ENCODE measurements around the gene SLC30A7.
"Not testable (repeated sequence)": the region's sequence is repeated elsewhere in the genome, so short reads cannot be mapped to it uniquely, and the experiment has no call there.

The SLC30A7 gene, protein sequence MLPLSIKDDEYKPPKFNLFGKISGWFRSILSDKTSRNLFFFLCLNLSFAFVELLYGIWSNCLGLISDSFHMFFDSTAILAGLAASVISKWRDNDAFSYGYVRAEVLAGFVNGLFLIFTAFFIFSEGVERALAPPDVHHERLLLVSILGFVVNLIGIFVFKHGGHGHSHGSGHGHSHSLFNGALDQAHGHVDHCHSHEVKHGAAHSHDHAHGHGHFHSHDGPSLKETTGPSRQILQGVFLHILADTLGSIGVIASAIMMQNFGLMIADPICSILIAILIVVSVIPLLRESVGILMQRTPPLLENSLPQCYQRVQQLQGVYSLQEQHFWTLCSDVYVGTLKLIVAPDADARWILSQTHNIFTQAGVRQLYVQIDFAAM

GRCh38 chr1:100895540-100896480, at the start of gene SLC30A7:
Gene SLC30A7, plus strand, starts transcription at chr1:100896090. Its CDS starts 173 bp downstream, at chr1:100896263.
- TF ChIP-seq, protein P1, sequence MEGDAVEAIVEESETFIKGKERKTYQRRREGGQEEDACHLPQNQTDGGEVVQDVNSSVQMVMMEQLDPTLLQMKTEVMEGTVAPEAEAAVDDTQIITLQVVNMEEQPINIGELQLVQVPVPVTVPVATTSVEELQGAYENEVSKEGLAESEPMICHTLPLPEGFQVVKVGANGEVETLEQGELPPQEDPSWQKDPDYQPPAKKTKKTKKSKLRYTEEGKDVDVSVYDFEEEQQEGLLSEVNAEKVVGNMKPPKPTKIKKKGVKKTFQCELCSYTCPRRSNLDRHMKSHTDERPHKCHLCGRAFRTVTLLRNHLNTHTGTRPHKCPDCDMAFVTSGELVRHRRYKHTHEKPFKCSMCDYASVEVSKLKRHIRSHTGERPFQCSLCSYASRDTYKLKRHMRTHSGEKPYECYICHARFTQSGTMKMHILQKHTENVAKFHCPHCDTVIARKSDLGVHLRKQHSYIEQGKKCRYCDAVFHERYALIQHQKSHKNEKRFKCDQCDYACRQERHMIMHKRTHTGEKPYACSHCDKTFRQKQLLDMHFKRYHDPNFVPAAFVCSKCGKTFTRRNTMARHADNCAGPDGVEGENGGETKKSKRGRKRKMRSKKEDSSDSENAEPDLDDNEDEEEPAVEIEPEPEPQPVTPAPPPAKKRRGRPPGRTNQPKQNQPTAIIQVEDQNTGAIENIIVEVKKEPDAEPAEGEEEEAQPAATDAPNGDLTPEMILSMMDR (IDR thresholded peaks at IDR 0.05) = no peak
- TF ChIP-seq ZFX (IDR thresholded peaks at IDR 0.05; ENCODE audit: borderline replicate concordance) = no peak
- H3K27ac ChIP-seq = peak within 1 kb of the TSS; percentile 98

DNA sequence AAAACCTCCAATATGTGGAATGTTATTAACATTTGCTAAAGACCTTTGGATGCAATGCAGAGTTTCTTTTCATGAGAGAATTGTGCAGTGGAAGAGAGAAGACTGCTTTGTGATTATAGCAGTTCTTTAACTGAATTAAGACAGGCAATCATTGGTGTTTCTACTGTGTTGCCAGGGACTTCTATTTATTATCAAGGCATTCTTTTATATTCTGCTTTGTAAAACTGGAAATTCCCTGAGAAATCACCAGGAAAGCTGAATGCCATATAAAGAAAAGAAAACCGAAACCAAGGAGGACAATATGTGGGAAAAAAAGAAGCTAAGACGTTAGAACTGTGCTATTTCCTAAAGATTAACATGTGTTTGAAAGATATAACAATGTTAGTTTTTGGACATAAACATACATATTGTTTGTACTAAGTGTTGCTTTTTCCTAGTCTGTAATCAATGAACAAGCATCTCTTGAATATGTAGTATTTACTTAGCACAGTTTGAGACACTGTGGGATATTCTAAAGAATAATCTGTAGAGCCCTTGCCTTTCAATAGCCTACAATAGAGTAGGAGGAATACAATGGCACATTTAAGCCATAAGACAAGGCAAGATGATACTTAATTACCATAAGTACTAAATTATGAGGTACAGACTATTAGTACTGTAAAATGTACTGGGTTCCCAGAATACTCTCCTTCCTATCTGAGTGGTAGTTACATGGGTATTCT, 48.4 kb upstream of the SLC30A7 start:
- TF ChIP-seq, protein P1 (IDR thresholded peaks at IDR 0.05) = no peak
- no peak for TF ChIP-seq ZFX (IDR thresholded peaks at IDR 0.05; ENCODE audit: borderline replicate concordance)
- no peak overlapping the region for H3K27ac ChIP-seq

- TF ChIP-seq ZFX (IDR thresholded peaks at IDR 0.05; ENCODE audit: borderline replicate concordance) = no peak
- TF ChIP-seq, protein P1 (IDR thresholded peaks at IDR 0.05) = no peak
Observed at GRCh38 chr1:100851726-100852125, 44.2 kb upstream of the SLC30A7 start.

DNA sequence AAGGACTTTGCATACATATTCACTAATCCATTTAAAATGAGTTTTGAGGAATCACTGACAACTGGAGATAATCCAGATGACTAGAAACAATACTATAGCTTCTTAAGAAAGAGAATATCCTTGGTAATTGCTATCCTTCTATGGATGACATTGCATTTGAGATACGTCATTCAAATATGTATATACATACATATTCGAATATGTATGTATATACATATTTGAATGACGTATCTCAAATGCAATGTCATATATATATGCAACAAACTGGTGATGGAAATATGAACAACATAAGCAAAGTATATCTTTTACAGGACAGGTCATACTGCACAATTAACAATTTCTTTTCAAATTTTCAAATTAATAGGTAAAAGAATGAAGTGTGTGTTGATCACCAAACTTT, 42.9 kb upstream of the SLC30A7 start:
- TF ChIP-seq, protein P1 (IDR thresholded peaks at IDR 0.05) = no peak
- TF ChIP-seq ZFX (IDR thresholded peaks at IDR 0.05; ENCODE audit: borderline replicate concordance) = no peak
- H3K27ac ChIP-seq = no peak overlapping the region

More at GRCh38 chr1:100851726-100852125, 44.2 kb upstream of the SLC30A7 start:
- no peak overlapping the region for H3K27ac ChIP-seq

DNA sequence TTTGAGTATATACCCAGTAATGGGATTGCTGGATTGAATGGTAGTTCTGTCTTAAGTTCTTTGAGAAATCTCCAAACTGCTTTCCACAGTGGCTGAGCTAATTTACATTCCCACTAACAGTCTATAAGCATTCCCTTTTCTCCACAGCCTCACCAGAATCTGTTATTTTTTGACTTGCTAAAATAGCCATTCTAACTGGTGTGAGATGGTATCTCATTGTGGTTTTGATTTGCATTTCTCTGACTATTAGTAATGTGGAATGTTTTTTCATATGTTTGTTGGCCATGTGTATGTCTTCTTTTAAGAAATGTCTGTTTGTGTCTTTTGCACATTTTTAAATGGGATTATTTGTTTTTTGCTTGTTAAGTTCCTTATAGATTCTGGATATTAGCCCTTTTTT, 40.8 kb upstream of the SLC30A7 start:
- not testable (repeated sequence) for H3K27ac ChIP-seq

GRCh38 chr1:100860397-100860991, 35.4 kb upstream of the SLC30A7 start:
- TF ChIP-seq ZFX (IDR thresholded peaks at IDR 0.05; ENCODE audit: borderline replicate concordance) = no peak
- TF ChIP-seq, protein P1 (IDR thresholded peaks at IDR 0.05) = no peak
- no peak overlapping the region for H3K27ac ChIP-seq

DNA sequence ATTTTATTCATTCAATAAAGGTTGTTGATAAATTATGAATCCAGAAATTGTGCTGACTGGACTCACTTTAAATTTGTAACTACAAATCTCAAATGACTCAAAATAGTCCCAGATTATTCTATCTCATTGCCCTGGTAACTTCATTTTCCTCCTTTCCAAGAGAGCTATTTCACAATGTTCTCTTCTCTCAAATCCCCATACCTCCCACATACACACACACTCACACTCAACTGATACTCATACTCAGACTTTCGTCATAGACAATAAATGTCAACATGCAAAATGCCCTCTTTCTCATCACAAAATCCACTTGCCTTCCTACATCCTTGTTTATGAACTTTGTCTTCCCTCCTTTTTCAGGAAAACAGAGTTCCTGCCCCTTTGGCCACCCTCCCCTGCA, 34.5 kb upstream of the SLC30A7 start:
- H3K27ac ChIP-seq = no peak overlapping the region
- no peak for TF ChIP-seq ZFX (IDR thresholded peaks at IDR 0.05; ENCODE audit: borderline replicate concordance)
- TF ChIP-seq, protein P1 (IDR thresholded peaks at IDR 0.05) = no peak
